ENCODE measurements around the gene PSMB1.
"Not testable (repeated sequence)": the region's sequence is repeated elsewhere in the genome, so short reads cannot be mapped to it uniquely, and the experiment has no call there.

PSMB1 gene

DNA sequence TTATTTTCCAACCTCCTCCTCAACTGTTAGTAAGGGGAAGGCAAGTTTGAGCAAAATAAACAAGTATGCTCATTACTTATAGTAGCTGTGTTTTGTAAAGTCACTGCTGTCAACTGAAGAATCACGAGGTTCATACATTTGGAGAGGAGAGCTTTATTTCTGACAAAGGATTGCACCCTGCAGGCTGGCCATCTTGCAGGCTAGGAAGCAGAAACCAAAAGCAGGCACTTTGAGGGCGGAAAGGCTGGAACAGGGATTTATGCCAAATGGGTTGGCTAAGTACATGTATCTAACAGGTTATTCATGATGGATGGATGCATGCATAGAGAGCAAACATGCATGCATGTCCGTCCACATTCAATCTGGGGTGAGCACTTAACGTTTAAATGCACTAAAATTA, 46.7 kb downstream of the PSMB1 start:
- no peak overlapping the region for H3K27ac ChIP-seq
- no peak for TF ChIP-seq ZFX (IDR thresholded peaks at IDR 0.05)
- TF ChIP-seq, protein P1, sequence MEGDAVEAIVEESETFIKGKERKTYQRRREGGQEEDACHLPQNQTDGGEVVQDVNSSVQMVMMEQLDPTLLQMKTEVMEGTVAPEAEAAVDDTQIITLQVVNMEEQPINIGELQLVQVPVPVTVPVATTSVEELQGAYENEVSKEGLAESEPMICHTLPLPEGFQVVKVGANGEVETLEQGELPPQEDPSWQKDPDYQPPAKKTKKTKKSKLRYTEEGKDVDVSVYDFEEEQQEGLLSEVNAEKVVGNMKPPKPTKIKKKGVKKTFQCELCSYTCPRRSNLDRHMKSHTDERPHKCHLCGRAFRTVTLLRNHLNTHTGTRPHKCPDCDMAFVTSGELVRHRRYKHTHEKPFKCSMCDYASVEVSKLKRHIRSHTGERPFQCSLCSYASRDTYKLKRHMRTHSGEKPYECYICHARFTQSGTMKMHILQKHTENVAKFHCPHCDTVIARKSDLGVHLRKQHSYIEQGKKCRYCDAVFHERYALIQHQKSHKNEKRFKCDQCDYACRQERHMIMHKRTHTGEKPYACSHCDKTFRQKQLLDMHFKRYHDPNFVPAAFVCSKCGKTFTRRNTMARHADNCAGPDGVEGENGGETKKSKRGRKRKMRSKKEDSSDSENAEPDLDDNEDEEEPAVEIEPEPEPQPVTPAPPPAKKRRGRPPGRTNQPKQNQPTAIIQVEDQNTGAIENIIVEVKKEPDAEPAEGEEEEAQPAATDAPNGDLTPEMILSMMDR (conservative IDR thresholded peaks at IDR 0.05), result no peak

DNA sequence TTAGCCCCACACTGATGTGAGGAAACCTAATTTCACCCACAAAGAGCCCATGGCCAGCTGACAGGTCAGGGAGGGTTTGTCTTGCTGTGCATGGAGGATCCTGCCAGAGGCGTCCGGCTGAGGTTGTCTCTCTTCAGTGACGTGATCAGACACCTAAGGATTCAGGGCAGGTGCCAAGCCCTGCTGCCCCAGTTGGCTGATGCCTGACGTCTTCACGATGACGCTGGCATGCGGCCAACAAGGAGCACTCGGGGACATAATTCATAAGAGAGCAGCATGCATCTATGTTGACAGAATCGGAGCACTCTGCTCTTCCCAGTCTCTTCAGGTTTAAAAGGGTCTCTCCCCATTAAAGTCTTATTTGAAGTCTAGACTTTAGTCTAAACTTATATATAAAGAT, 47.8 kb downstream of the PSMB1 start:
- no peak overlapping the region for H3K27ac ChIP-seq
- TF ChIP-seq, protein P1 (conservative IDR thresholded peaks at IDR 0.05), result no peak
- TF ChIP-seq ZFX (IDR thresholded peaks at IDR 0.05), result no peak

DNA sequence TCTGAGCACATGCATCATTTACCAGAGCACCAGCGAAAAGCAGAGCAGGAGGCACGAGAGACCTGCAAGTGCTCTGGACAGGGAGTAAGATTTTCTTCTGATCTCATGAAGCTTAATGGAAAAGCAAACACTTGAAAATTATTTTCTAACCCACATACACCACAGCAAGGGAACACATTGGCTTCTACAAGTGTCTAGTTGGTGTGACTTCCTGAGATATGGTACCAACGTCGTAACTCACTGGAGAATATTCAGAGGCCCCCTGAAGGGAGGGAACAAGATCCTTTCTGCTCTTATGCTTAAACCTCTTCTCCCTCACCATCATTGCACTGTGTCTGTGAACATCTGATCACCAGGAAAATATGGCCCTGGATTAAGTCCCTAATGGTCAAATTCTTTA, 48.6 kb downstream of the PSMB1 start:
- H3K27ac ChIP-seq, result no peak overlapping the region
- TF ChIP-seq, protein P1 (conservative IDR thresholded peaks at IDR 0.05), result no peak
- TF ChIP-seq ZFX (IDR thresholded peaks at IDR 0.05), result no peak

DNA sequence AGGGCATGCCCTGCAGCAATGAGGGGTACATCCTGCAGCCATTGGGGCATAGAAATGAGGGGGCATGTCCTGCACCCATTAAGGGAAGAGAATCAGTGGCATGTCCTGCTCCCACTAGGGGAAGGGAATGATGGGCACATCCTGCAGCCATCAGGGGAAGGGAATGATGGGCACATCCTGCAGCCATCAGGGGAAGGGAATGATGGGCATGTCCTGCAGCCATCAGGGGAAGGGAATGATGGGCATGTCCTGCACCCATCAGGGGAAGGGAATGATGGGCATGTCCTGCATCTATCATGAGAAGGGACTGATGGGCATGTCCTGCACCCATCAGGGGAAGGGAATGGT, 49.7 kb downstream of the PSMB1 start:
- H3K27ac ChIP-seq, result no peak overlapping the region
- TF ChIP-seq ZFX (IDR thresholded peaks at IDR 0.05), result no peak
- TF ChIP-seq, protein P1 (conservative IDR thresholded peaks at IDR 0.05), result no peak

DNA sequence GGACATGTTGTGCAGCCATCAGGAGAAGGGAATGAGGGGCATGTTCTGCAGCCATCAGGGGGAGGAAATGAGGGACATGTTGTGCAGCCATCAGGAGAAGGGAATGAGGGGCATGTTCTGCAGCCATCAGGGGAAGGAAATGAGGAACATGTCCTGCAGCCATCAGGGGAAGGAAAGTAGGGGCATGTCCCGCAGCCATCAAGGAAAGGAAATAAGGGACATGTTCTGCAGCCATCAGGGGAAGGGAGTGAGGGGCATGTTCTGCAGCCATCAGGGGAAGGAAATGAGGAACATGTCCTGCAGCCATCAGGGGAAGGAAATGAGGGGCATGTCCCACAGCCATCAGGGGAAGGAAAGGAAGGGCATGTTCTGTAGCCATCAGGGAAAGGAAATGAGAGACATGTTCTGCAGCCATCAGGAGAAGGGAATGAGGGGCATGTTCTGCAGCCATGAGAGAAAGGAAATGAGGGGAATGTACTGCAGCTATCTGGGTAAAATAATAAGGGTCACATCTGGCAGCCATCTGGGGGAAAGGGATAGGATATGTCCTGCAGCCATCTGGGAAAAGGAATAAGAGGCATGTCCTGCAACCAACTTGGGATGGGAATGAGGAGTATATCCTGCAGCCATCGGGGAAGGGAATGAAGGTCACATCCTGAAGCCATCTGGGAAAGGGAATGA, 50.2 kb downstream of the PSMB1 start:
- H3K27ac ChIP-seq, result not testable (repeated sequence)

DNA sequence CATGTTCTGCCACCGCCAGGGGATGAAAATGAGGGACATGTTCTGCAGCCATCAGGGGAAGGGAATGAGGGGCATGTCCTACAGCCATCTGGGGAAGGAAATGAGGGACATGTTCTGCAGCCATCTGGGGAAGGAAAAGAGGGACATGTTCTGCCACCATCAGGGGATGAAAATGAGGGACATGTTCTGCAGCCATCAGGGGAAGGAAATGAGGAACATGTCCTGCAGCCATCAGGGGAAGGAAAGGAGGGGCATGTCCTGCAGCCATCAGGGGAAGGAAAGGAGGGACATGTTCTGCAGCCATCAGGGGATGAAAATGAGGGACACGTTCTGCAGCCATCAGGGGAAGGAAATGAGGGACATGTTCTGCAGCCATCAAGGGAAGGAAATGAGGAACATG, 50.8 kb downstream of the PSMB1 start:
- not testable (repeated sequence) for H3K27ac ChIP-seq

DNA sequence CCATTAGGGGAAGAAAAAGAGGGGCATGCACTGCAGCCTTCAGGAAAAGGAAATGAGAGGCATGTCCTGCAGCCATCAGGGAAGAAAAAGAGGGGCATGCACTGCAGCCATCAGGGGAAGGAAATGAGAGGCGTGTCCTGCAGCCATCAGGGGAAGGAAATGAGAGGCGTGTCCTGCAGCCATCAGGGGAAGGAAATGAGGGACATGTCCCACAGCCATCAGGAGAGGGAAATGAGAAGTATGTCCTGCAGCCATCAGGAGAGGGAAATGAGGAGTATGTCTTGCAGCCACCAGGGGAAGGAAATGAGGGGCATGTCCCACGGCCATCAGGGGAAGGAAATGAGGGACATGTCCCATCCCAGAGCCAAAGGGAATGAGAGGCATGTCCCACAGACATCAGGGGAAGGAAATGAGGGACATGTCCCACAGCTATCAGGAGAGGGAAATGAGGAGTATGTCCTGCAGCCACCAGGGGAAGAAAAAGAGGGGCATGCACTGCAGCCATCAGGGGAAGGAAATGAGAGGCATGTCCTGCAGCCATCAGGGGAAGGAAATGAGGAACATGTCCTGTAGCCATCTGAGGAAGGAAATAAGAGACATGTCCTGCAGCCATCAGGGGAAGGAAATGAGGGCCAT, 52.0 kb downstream of the PSMB1 start:
- TF ChIP-seq, protein P1 (conservative IDR thresholded peaks at IDR 0.05), result no peak
- no peak for TF ChIP-seq ZFX (IDR thresholded peaks at IDR 0.05)

DNA sequence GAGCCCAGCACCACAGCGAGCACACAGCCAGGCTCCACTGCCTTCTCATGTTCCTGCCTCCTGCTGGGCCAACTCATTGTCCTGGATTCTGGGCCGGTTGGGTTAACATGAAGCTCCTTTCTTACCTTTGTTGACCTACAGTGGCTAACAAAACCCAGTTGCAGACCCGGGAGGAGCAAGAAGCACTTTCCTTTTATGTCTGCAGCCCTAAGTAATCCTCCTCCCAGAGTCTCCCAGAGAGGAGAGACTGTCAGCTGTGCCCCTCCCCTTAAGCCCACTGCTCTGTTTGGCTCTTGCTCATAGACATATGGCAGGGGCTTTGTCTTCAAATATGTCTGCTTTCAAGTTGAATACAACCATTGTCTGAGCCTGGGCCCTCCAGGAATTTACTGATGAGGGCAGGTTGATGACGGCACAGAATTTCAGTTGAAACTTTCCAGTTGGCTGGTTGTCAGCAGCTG, 55.2 kb downstream of the PSMB1 start:
- no peak overlapping the region for H3K27ac ChIP-seq
- TF ChIP-seq ZFX (IDR thresholded peaks at IDR 0.05), result no peak
- TF ChIP-seq, protein P1 (conservative IDR thresholded peaks at IDR 0.05), result no peak

More for the DNA sequence above, 52.0 kb downstream of the PSMB1 start:
- no peak overlapping the region for H3K27ac ChIP-seq

Data from C4-2B (cell line).